Panc1 (cell line): ENCODE measurements around the gene OR6C1. TPM values are rescaled to one million over a fixed set of nuclear protein-coding genes. Genes with fewer than 3 reads are reported as not detected.

Experiments
- ATAC-seq: fragments of 200-7000 bp; cut with Tn5 transposase; 2 replicates; pipeline ENCODE4 v1.9.1; 2020; ENCODE audit warnings: mild to moderate bottlenecking, moderate library complexity
- Bru-seq: library from RNA; stranded (reverse); fragments of 400-500 nt; gene quantifications from one replicate; lab custom pipeline; 2021; lab: Mats Ljungman, UMichigan
- BruChase-seq, 2 experiments: library from RNA; stranded (reverse); fragments of 400-500 nt; gene quantifications; one replicate each; lab custom pipeline; 2021; lab: Mats Ljungman, UMichigan
- BruUV-seq: library from RNA; stranded (reverse); fragments of 400-500 nt; replicated peaks from 2 replicates; lab custom pipeline; 2021; lab: Mats Ljungman, UMichigan
- CTCF ChIA-PET: fragments of 300-600 bp; sonication (Branson Sonifier 250); formaldehyde crosslinking; loops from one replicate; lab custom pipeline; 2022; ENCODE audit warnings: antibody characterized with exemption; lab: Charles Lee
- POLR2A ChIA-PET: fragments of 300-600 bp; sonication (Branson Sonifier 250); formaldehyde crosslinking; loops from one replicate; lab custom pipeline; 2022; ENCODE audit warnings: antibody characterized with exemption; lab: Charles Lee
- DNase-seq: peaks from one replicate; pipeline ENCODE4 v3.0.0-alpha.2; 2010; ENCODE audit warnings: low read depth, low spot score
- H3K27ac ChIP-seq: 2 replicates; pipeline ENCODE4 v1.5.1; 2011; ENCODE audit warnings: mild to moderate bottlenecking, low read length, inconsistent platforms
- H3K27me3 ChIP-seq: fragments of 200-500 bp; sonication (Bioruptor generic); 2 replicates; pipeline ENCODE4 v1.6.0; 2014; ENCODE audit warnings: low read length, inconsistent platforms; ENCODE audit not compliant: control insufficient read depth, insufficient read depth
- H3K36me3 ChIP-seq: fragments of 200-500 bp; sonication (Bioruptor generic); 2 replicates; pipeline ENCODE4 v1.5.1; 2014; ENCODE audit warnings: inconsistent platforms, mild to moderate bottlenecking, low read length, moderate library complexity; ENCODE audit not compliant: control insufficient read depth, insufficient read depth
- H3K4me1 ChIP-seq: 2 replicates; pipeline ENCODE4 v1.5.1; 2011; ENCODE audit warnings: inconsistent platforms, mild to moderate bottlenecking, low read length, moderate library complexity; ENCODE audit not compliant: control insufficient read depth, insufficient read depth
- H3K4me3 ChIP-seq, 2 experiments: 2 replicates each; pipeline ENCODE4 v1.5.1; 2011 to 2012; ENCODE audit warnings: low read depth in 2 of 2, low read length in 2 of 2, mild to moderate bottlenecking in 2 of 2, inconsistent platforms in 1 of 2, moderate library complexity in 1 of 2
- H3K9me3 ChIP-seq: fragments of 200-500 bp; sonication (Bioruptor generic); 2 replicates; pipeline ENCODE4 v1.5.1; 2014; ENCODE audit warnings: low read depth, mild to moderate bottlenecking, inconsistent platforms, low read length, moderate library complexity; ENCODE audit not compliant: control insufficient read depth, insufficient read depth
- POLR2AphosphoS5 ChIP-seq: IDR thresholded peaks from 2 replicates; pipeline ENCODE4 v1.6.1; 2012; ENCODE audit warnings: mild to moderate bottlenecking, low read depth, low read length, moderate library complexity
- SIN3A ChIP-seq: IDR thresholded peaks from 2 replicates; pipeline ENCODE4 v1.6.1; 2012; ENCODE audit warnings: low read depth, mild to moderate bottlenecking, low read length, moderate library complexity, borderline replicate concordance; ENCODE audit not compliant: insufficient read depth
- TCF7L2 ChIP-seq: IDR thresholded peaks from 2 replicates; pipeline ENCODE4 v1.6.1; 2011; ENCODE audit warnings: mild to moderate bottlenecking, low read depth, low read length, inconsistent platforms
- in situ Hi-C: cut with HindIII; loops from 2 replicates; pipeline ENCODE4 v1.10.0; 2016; ENCODE audit warnings: low sequenced_read_pairs, low pct_unique_long_range_greater_than_20kb
- intact Hi-C: fragments of 100-400 bp; cut with micrococcal nuclease; formaldehyde crosslinking; loops from one replicate; pipeline ENCODE4 v1.10.0; 2022; ENCODE audit not compliant: unreplicated experiment
- long read RNA-seq: library from polyadenylated mRNA; unstranded; transcript quantifications from one replicate; pipeline ENCODE4 v2.0.0, GENCODE V29; 2021; ENCODE audit not compliant: unreplicated experiment
- polyA plus RNA-seq: library from polyadenylated mRNA; unstranded; fragments of >200 nt; gene quantifications from one replicate; pipeline ENCODE4 v1.2.1, GENCODE V29; 2012; ENCODE audit warnings: missing spikeins; ENCODE audit not compliant: insufficient read length
- total RNA-seq: library from RNA; stranded (reverse); gene quantifications from one replicate; pipeline ENCODE4 v1.2.1, GENCODE V29; 2021; ENCODE audit not compliant: unreplicated experiment
- TF ChIP-seq, protein P1 (sequence below): fragments of 450-650 bp; IDR thresholded peaks from 2 replicates; pipeline ENCODE4 v1.5.1; 2017; ENCODE audit warnings: mild to moderate bottlenecking
- TF ChIP-seq, protein P2 (sequence below), 2 experiments: IDR thresholded peaks; 2 replicates each; pipeline ENCODE4 v1.6.1; 2011 to 2012; ENCODE audit warnings: low read depth in 2 of 2, control low read depth in 1 of 2, low read length in 1 of 2, mild to moderate bottlenecking in 1 of 2, moderate library complexity in 1 of 2; ENCODE audit not compliant: insufficient read depth in 1 of 2

Gene OR6C1
- not detected for total RNA-seq
- not detected for polyA plus RNA-seq
- not detected for Bru-seq, nascent RNA
- BruChase-seq, experiment 1, labeled RNA remaining after a 2-hour chase, result not detected
- BruChase-seq, experiment 2, labeled RNA remaining after a 6-hour chase, result not detected
- long read RNA-seq, result 0 reads

DNA sequence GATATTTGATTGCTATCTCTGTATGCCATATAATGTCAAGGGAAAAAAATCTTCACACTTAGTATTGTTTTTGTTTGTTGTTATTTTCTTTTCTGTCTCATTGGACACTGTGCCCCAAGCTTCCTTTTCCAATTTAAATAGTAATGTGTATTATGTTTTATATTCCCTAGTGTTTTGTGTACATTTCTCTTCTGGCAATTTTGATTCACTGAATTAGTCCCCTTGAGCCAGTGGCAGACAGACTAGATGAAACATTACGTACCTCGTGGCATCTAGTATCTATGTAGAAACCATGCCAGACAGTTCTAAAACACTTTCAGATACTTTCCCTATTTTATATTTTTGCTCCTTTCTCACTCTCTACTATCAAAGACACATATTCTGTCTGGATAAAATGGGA, at the start of gene OR6C1:
Gene OR6C1, plus strand, starts transcription at position 301 of the 400 bp plus-strand sequence. CDS start 6,257 bp downstream, outside the sequence.
- TF ChIP-seq SIN3A (no peak), POLR2AphosphoS5 (no peak), TCF7L2 (no peak)
- TF ChIP-seq, protein P1, sequence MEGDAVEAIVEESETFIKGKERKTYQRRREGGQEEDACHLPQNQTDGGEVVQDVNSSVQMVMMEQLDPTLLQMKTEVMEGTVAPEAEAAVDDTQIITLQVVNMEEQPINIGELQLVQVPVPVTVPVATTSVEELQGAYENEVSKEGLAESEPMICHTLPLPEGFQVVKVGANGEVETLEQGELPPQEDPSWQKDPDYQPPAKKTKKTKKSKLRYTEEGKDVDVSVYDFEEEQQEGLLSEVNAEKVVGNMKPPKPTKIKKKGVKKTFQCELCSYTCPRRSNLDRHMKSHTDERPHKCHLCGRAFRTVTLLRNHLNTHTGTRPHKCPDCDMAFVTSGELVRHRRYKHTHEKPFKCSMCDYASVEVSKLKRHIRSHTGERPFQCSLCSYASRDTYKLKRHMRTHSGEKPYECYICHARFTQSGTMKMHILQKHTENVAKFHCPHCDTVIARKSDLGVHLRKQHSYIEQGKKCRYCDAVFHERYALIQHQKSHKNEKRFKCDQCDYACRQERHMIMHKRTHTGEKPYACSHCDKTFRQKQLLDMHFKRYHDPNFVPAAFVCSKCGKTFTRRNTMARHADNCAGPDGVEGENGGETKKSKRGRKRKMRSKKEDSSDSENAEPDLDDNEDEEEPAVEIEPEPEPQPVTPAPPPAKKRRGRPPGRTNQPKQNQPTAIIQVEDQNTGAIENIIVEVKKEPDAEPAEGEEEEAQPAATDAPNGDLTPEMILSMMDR, result no peak
- TF ChIP-seq, protein P2, sequence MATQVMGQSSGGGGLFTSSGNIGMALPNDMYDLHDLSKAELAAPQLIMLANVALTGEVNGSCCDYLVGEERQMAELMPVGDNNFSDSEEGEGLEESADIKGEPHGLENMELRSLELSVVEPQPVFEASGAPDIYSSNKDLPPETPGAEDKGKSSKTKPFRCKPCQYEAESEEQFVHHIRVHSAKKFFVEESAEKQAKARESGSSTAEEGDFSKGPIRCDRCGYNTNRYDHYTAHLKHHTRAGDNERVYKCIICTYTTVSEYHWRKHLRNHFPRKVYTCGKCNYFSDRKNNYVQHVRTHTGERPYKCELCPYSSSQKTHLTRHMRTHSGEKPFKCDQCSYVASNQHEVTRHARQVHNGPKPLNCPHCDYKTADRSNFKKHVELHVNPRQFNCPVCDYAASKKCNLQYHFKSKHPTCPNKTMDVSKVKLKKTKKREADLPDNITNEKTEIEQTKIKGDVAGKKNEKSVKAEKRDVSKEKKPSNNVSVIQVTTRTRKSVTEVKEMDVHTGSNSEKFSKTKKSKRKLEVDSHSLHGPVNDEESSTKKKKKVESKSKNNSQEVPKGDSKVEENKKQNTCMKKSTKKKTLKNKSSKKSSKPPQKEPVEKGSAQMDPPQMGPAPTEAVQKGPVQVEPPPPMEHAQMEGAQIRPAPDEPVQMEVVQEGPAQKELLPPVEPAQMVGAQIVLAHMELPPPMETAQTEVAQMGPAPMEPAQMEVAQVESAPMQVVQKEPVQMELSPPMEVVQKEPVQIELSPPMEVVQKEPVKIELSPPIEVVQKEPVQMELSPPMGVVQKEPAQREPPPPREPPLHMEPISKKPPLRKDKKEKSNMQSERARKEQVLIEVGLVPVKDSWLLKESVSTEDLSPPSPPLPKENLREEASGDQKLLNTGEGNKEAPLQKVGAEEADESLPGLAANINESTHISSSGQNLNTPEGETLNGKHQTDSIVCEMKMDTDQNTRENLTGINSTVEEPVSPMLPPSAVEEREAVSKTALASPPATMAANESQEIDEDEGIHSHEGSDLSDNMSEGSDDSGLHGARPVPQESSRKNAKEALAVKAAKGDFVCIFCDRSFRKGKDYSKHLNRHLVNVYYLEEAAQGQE (IDR thresholded peaks at IDR 0.05; ENCODE audit: insufficient read depth in 1 of 2, low read depth in 2 of 2, low read length in 1 of 2), result no peak
- POLR2A ChIA-PET, result no interaction called here
- H3K4me3 ChIP-seq, result no peak within 1 kb of the TSS
- no peaks in the 10 kb centered on the region for H3K36me3 ChIP-seq
- intact Hi-C loops, result no loop called here
- ATAC-seq, result no peak
- DNase-seq, result no peak
- H3K9me3 ChIP-seq, result peaks cover under 1% of the 10 kb centered on the region; the same call in 1 of the 2 replicates
- H3K4me1 ChIP-seq, result no peaks in the 10 kb centered on the region
- in situ Hi-C loops, result no loop called here
- H3K27ac ChIP-seq, result no peak within 1 kb of the TSS
- BruUV-seq, result no TSS peak
- H3K27me3 ChIP-seq, result no peaks in the 10 kb centered on the region
- CTCF ChIA-PET, result no interaction called here

DNA sequence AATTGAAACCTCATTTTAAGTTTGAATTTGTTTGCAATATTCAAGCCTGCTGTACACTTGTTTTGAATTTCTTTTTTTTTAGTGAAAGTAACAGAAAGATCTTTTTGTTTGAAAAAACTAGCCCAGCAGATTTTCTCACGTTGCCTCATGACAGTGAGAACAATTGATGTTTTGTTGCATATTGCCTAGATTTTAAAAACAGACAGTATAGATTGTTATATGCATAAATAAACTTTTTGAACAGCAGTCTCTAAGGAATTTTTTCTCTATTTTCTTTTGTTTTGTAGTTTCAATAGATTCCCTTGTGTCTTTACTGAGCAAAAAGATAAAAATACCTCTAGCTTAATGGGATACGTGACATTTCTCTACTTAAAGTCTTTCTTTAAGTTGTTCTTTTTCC, 33.2 kb upstream of the OR6C1 start:
- POLR2A ChIA-PET, result no interaction called here
- ATAC-seq, result no peak
- intact Hi-C loops, result no loop called here

More for the DNA sequence above, 33.2 kb upstream of the OR6C1 start:
- in situ Hi-C loops, result no loop called here
- CTCF ChIA-PET, result no interaction called here
- no peak overlapping the region for H3K4me3 ChIP-seq
- H3K9me3 ChIP-seq, result no peaks in the 10 kb centered on the region
- BruUV-seq, result no TSS peak
- H3K27me3 ChIP-seq, result no peaks in the 10 kb centered on the region; the same call in none of the 2 replicates
- H3K27ac ChIP-seq, result no peak overlapping the region
- no peaks in the 10 kb centered on the region for H3K4me1 ChIP-seq
- no peak for DNase-seq
- no peak for TF ChIP-seq TCF7L2
- TF ChIP-seq POLR2AphosphoS5, result no peak
- TF ChIP-seq, protein P1, result no peak
- TF ChIP-seq, protein P2 (IDR thresholded peaks at IDR 0.05; ENCODE audit: insufficient read depth in 1 of 2, low read depth in 2 of 2, low read length in 1 of 2), result no peak
- TF ChIP-seq SIN3A, result no peak
- no peaks in the 10 kb centered on the region for H3K36me3 ChIP-seq
